LHCN-M2 (cell line): ENCODE results near the gene ZIC5. TPM values are rescaled to one million over a fixed set of nuclear protein-coding genes. Genes with fewer than 3 reads are reported as not detected.
A peak's percentile ranks its signal among the peaks of the same experiment; 100 is the strongest.

Experiments used
- DNase-seq: peaks from one replicate; pipeline ENCODE4 v3.0.0-alpha.2; 2012; ENCODE audit warnings: low read depth
- total RNA-seq: library from RNA; depleted of rRNA; stranded (reverse); fragments of >200 nt; gene quantifications from 2 replicates; pipeline ENCODE4 v1.2.3, GENCODE V29; 2014

ZIC5 gene
- total RNA-seq, 1 experiment from 2014 or later = not detected

GRCh38 chr13:99987154-99988019, 15.8 kb upstream of the ZIC5 start:
- no peak for DNase-seq

- no peak for DNase-seq
Observed at GRCh38 chr13:99986741-99987140, 15.2 kb upstream of the ZIC5 start.

GRCh38 chr13:99985886-99986527, 14.4 kb upstream of the ZIC5 start:
- no peak for DNase-seq

- DNase-seq = no peak
Observed at GRCh38 chr13:99985241-99985874, 13.8 kb upstream of the ZIC5 start.

GRCh38 chr13:99984461-99985240, 13.1 kb upstream of the ZIC5 start:
- no peak for DNase-seq

GRCh38 chr13:99983499-99984401, 12.2 kb upstream of the ZIC5 start:
- no peak for DNase-seq

- DNase-seq = no peak
Observed at GRCh38 chr13:99982731-99983498, 11.3 kb upstream of the ZIC5 start.

- no peak for DNase-seq
Observed at GRCh38 chr13:99982036-99982730, 10.6 kb upstream of the ZIC5 start.

- no peak for DNase-seq
Observed at GRCh38 chr13:99981735-99982035, 10.1 kb upstream of the ZIC5 start, which contains the start of gene ZIC2. Gene ZIC2 (plus strand): TSS chr13:99981784. CDS start chr13:99982065, 281 bp downstream.

GRCh38 chr13:99980824-99981734, 9.5 kb upstream of the ZIC5 start:
- DNase-seq = no peak

- peak; percentile 65 for DNase-seq
Observed at GRCh38 chr13:99980201-99980823, 8.7 kb upstream of the ZIC5 start.

- peak; percentile 34 for DNase-seq
Observed at GRCh38 chr13:99979453-99980200, 8.1 kb upstream of the ZIC5 start.

- DNase-seq = no peak
Observed at GRCh38 chr13:99978799-99979452, 7.4 kb upstream of the ZIC5 start.

- no peak for DNase-seq
Observed at GRCh38 chr13:99977912-99978798, 6.6 kb upstream of the ZIC5 start.

- DNase-seq = no peak
Observed at GRCh38 chr13:99977334-99977911, 5.9 kb upstream of the ZIC5 start.
